Measurements from ENCODE around the gene SPATA31E1.
"Not testable (repeated sequence)": the region's sequence is repeated elsewhere in the genome, so short reads cannot be mapped to it uniquely, and the experiment has no call there.

The SPATA31E1 gene

GRCh38 chr9:87937352-87937751 is 54.7 kb downstream of the SPATA31E1 start:
- H3K36me3 ChIP-seq (ENCODE audit: control insufficient read depth, insufficient read depth, low read length); H3K79me2 ChIP-seq; H3K9me3 ChIP-seq (ENCODE audit: control insufficient read depth, low read length); H3K4me2 ChIP-seq (ENCODE audit: low read length); H3K4me1 ChIP-seq; H3K27me3 ChIP-seq (ENCODE audit: control insufficient read depth, insufficient read depth, low read length); H3K4me3 ChIP-seq (ENCODE audit: low read depth, low read length); H2AFZ ChIP-seq; H3K9ac ChIP-seq; H3K27ac ChIP-seq: not testable (repeated sequence)

- H3K36me3 ChIP-seq (ENCODE audit: control insufficient read depth, insufficient read depth, low read length); H2AFZ ChIP-seq; H3K9ac ChIP-seq; H3K27ac ChIP-seq; H3K9me3 ChIP-seq (ENCODE audit: control insufficient read depth, low read length); H3K4me1 ChIP-seq; H3K79me2 ChIP-seq; H3K4me2 ChIP-seq (ENCODE audit: low read length); H3K27me3 ChIP-seq (ENCODE audit: control insufficient read depth, insufficient read depth, low read length); H3K4me3 ChIP-seq (ENCODE audit: low read depth, low read length): not testable (repeated sequence)
Observed at GRCh38 chr9:87937918-87938317, 55.2 kb downstream of the SPATA31E1 start.

- H3K9ac ChIP-seq; H3K9me3 ChIP-seq (ENCODE audit: control insufficient read depth, low read length); H3K27me3 ChIP-seq (ENCODE audit: control insufficient read depth, insufficient read depth, low read length); H2AFZ ChIP-seq; H3K4me3 ChIP-seq (ENCODE audit: low read depth, low read length); H3K36me3 ChIP-seq (ENCODE audit: control insufficient read depth, insufficient read depth, low read length); H3K4me2 ChIP-seq (ENCODE audit: low read length); H3K79me2 ChIP-seq; H3K27ac ChIP-seq; H3K4me1 ChIP-seq: not testable (repeated sequence)
Observed at GRCh38 chr9:87938336-87938735, 55.7 kb downstream of the SPATA31E1 start.
